ENCODE measurements around the gene GOLGA8K.
"Not testable (repeated sequence)": the region's sequence is repeated elsewhere in the genome, so short reads cannot be mapped to it uniquely, and the experiment has no call there.

The GOLGA8K gene

GRCh38 chr15:32374185-32374584 lies 28.9 kb downstream of the GOLGA8K start:
- H3K36me3 ChIP-seq (ENCODE audit: insufficient read depth, low read length); H3K9ac ChIP-seq (ENCODE audit: low read depth, low read length); H3K4me1 ChIP-seq (ENCODE audit: insufficient read depth, low read length); H3K27me3 ChIP-seq (ENCODE audit: insufficient read depth, low read length); H3K4me3 ChIP-seq (ENCODE audit: low read length); H3K27ac ChIP-seq (ENCODE audit: low read depth, low read length); H3K9me3 ChIP-seq (ENCODE audit: insufficient read depth, low read depth, low read length): not testable (repeated sequence)
- WGBS: no CpG with 5 or more reads among the region's 2 CpGs

- no CpG with 5 or more reads among the region's 6 CpGs for WGBS
- H3K36me3 ChIP-seq (ENCODE audit: insufficient read depth, low read length); H3K9ac ChIP-seq (ENCODE audit: low read depth, low read length); H3K4me1 ChIP-seq (ENCODE audit: insufficient read depth, low read length); H3K27ac ChIP-seq (ENCODE audit: low read depth, low read length); H3K9me3 ChIP-seq (ENCODE audit: insufficient read depth, low read depth, low read length); H3K27me3 ChIP-seq (ENCODE audit: insufficient read depth, low read length); H3K4me3 ChIP-seq (ENCODE audit: low read length): not testable (repeated sequence)
These were observed 29.4 kb downstream of the GOLGA8K start for GRCh38 chr15:32373707-32374106.

DNA sequence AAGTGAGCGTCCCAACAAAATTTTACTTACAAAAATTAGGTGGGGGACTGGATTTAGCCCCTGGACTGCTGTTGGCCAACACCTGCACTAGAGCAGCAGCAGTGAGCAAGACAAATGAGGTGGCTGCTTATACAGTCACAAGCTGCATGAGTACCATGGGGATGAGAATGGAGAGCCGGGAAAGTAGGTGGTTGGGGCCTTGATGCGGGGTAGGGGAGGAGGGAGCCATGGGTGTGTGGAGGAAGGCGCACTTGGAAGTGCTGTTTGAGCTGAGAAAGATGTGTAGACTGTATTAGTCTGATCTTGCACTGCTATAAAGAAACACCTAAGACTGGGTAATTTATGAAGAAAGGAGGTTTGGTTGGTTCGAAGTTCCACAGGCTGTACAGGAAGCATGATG lies 31.0 kb downstream of the GOLGA8K start:
- not testable (repeated sequence) for H3K9ac ChIP-seq (ENCODE audit: low read depth, low read length); H3K27ac ChIP-seq (ENCODE audit: low read depth, low read length); H3K4me1 ChIP-seq (ENCODE audit: insufficient read depth, low read length); H3K27me3 ChIP-seq (ENCODE audit: insufficient read depth, low read length); H3K36me3 ChIP-seq (ENCODE audit: insufficient read depth, low read length); H3K4me3 ChIP-seq (ENCODE audit: low read length); H3K9me3 ChIP-seq (ENCODE audit: insufficient read depth, low read depth, low read length)
- 78% methylated on average over 3 of the region's 5 CpGs for WGBS

- H3K36me3 ChIP-seq (ENCODE audit: insufficient read depth, low read length); H3K4me3 ChIP-seq (ENCODE audit: low read length); H3K9ac ChIP-seq (ENCODE audit: low read depth, low read length); H3K9me3 ChIP-seq (ENCODE audit: insufficient read depth, low read depth, low read length); H3K27ac ChIP-seq (ENCODE audit: low read depth, low read length); H3K4me1 ChIP-seq (ENCODE audit: insufficient read depth, low read length); H3K27me3 ChIP-seq (ENCODE audit: insufficient read depth, low read length): not testable (repeated sequence)
- WGBS: no CpG with 5 or more reads among the region's 9 CpGs
These were observed 32.6 kb downstream of the GOLGA8K start for GRCh38 chr15:32370526-32370925.

DNA sequence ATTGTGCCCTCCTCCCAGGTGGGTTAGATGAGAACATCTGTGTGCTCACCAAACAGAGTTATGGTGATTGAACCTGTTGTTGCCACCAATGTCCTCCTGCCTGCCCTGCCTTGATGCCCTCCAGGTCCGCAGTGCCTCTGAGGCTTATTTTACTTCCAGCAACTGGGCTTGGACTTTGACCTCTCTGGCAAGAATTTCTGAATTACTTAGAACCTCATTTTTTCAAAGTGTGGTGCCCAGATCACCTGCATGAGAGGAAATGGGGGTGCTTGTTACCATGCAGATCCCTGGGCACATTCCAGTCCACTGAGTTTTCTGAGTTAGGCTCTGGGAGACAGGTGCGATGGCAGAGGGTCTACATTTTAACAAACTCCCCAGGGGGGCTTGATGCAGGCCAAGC lies 33.0 kb downstream of the GOLGA8K start:
- H3K36me3 ChIP-seq (ENCODE audit: insufficient read depth, low read length); H3K27me3 ChIP-seq (ENCODE audit: insufficient read depth, low read length); H3K9me3 ChIP-seq (ENCODE audit: insufficient read depth, low read depth, low read length); H3K4me3 ChIP-seq (ENCODE audit: low read length); H3K27ac ChIP-seq (ENCODE audit: low read depth, low read length); H3K4me1 ChIP-seq (ENCODE audit: insufficient read depth, low read length); H3K9ac ChIP-seq (ENCODE audit: low read depth, low read length): not testable (repeated sequence)
- no CpG with 5 or more reads among the region's 2 CpGs for WGBS

GRCh38 chr15:32366492-32366891 lies 36.6 kb downstream of the GOLGA8K start:
- H3K27me3 ChIP-seq (ENCODE audit: insufficient read depth, low read length): not testable (repeated sequence)
- WGBS: no CpG with 5 or more reads among the region's 7 CpGs

DNA sequence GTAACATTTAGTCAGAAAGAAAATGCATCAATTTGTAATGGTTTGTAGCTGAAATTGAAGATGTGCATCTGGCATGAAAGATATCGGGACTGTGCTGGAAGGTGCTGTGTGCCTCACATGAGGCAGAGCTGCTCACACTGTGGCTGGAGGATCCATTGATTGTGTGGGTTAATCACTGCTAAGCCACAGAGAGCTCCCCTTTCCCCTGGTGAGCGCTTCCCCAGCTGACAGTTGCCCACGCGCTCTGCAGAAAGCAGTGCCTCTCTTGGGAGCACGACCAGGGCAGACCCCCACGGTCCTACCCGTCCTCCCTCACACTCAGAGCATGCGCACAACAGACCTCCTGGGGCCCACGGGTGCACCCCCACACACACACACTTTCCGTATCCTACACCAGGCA lies 37.1 kb downstream of the GOLGA8K start:
- H3K9ac ChIP-seq (ENCODE audit: low read depth, low read length); H3K27ac ChIP-seq (ENCODE audit: low read depth, low read length); H3K4me1 ChIP-seq (ENCODE audit: insufficient read depth, low read length); H3K36me3 ChIP-seq (ENCODE audit: insufficient read depth, low read length); H3K4me3 ChIP-seq (ENCODE audit: low read length); H3K27me3 ChIP-seq (ENCODE audit: insufficient read depth, low read length); H3K9me3 ChIP-seq (ENCODE audit: insufficient read depth, low read depth, low read length): not testable (repeated sequence)
- WGBS: no CpG with 5 or more reads among the region's 10 CpGs

More at GRCh38 chr15:32366492-32366891, 36.6 kb downstream of the GOLGA8K start:
- H3K4me1 ChIP-seq (ENCODE audit: insufficient read depth, low read length); H3K4me3 ChIP-seq (ENCODE audit: low read length); H3K27ac ChIP-seq (ENCODE audit: low read depth, low read length); H3K9ac ChIP-seq (ENCODE audit: low read depth, low read length); H3K9me3 ChIP-seq (ENCODE audit: insufficient read depth, low read depth, low read length); H3K36me3 ChIP-seq (ENCODE audit: insufficient read depth, low read length): not testable (repeated sequence)

- not testable (repeated sequence) for H3K9ac ChIP-seq (ENCODE audit: low read depth, low read length); H3K27ac ChIP-seq (ENCODE audit: low read depth, low read length); H3K9me3 ChIP-seq (ENCODE audit: insufficient read depth, low read depth, low read length); H3K27me3 ChIP-seq (ENCODE audit: insufficient read depth, low read length); H3K36me3 ChIP-seq (ENCODE audit: insufficient read depth, low read length); H3K4me3 ChIP-seq (ENCODE audit: low read length); H3K4me1 ChIP-seq (ENCODE audit: insufficient read depth, low read length)
- 64% methylated on average over 3 of the region's 16 CpGs for WGBS
These were observed 38.1 kb downstream of the GOLGA8K start for GRCh38 chr15:32364944-32365343.

DNA sequence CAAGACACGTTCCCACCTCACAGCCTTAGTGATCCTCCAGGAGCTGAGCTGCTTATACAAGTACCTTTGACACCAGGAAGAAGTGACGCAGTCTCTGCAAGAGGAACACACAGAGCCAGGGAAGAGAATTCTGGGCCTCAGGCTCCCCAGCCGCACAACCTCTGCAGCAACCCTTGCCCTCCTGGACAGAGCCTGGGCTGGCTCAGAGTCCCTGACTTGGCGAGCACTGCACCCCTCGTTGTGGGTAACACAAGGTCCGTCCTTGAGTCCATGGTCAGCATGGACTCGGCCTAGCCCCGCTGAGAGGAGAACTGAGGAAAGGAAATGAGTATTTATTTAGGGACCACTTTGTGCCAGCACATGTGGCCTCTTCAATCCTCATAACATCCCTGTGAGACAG lies 39.6 kb downstream of the GOLGA8K start:
- not testable (repeated sequence) for H3K4me3 ChIP-seq (ENCODE audit: low read length); H3K27ac ChIP-seq (ENCODE audit: low read depth, low read length); H3K4me1 ChIP-seq (ENCODE audit: insufficient read depth, low read length); H3K36me3 ChIP-seq (ENCODE audit: insufficient read depth, low read length); H3K9me3 ChIP-seq (ENCODE audit: insufficient read depth, low read depth, low read length); H3K27me3 ChIP-seq (ENCODE audit: insufficient read depth, low read length); H3K9ac ChIP-seq (ENCODE audit: low read depth, low read length)
- WGBS: 89% methylated on average over 2 of the region's 8 CpGs

- H3K27ac ChIP-seq (ENCODE audit: low read depth, low read length); H3K36me3 ChIP-seq (ENCODE audit: insufficient read depth, low read length); H3K27me3 ChIP-seq (ENCODE audit: insufficient read depth, low read length); H3K9me3 ChIP-seq (ENCODE audit: insufficient read depth, low read depth, low read length); H3K9ac ChIP-seq (ENCODE audit: low read depth, low read length); H3K4me1 ChIP-seq (ENCODE audit: insufficient read depth, low read length); H3K4me3 ChIP-seq (ENCODE audit: low read length): not testable (repeated sequence)
- WGBS: 75% methylated on average over 2 of the region's 4 CpGs
These were observed 41.4 kb downstream of the GOLGA8K start for GRCh38 chr15:32361662-32362061.

- H3K9ac ChIP-seq (ENCODE audit: low read depth, low read length); H3K4me1 ChIP-seq (ENCODE audit: insufficient read depth, low read length); H3K36me3 ChIP-seq (ENCODE audit: insufficient read depth, low read length); H3K4me3 ChIP-seq (ENCODE audit: low read length); H3K27ac ChIP-seq (ENCODE audit: low read depth, low read length); H3K27me3 ChIP-seq (ENCODE audit: insufficient read depth, low read length); H3K9me3 ChIP-seq (ENCODE audit: insufficient read depth, low read depth, low read length): not testable (repeated sequence)
- 85% methylated on average over 1 of the region's 1 CpG for WGBS
These were observed 44.6 kb downstream of the GOLGA8K start for GRCh38 chr15:32358462-32358861.

DNA sequence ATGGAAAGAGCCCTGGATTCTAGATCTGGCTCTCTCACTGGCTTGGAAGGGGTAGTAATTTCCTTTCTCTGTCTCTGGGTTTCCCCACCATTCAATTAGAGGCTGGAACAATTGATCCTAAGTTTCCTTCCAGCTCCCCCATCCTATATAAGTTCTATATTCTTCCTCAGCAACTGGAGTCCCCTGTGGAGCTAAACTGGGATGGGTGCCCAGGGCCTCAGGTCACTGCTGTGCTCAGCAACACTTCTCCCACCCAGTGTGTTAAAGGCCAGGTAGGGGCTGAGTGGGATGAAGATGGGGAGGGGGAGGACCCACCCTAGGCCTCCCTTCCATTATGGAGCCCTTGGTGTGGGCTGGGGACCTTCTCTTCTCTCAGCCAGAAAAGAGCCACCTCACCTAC lies 46.2 kb downstream of the GOLGA8K start:
- H3K9ac ChIP-seq (ENCODE audit: low read depth, low read length); H3K27ac ChIP-seq (ENCODE audit: low read depth, low read length); H3K9me3 ChIP-seq (ENCODE audit: insufficient read depth, low read depth, low read length); H3K4me1 ChIP-seq (ENCODE audit: insufficient read depth, low read length); H3K4me3 ChIP-seq (ENCODE audit: low read length); H3K36me3 ChIP-seq (ENCODE audit: insufficient read depth, low read length); H3K27me3 ChIP-seq (ENCODE audit: insufficient read depth, low read length): not testable (repeated sequence)
